ENCODE measurements around the gene ZNF385B. TPM values are rescaled to one million over a fixed set of nuclear protein-coding genes. Genes with fewer than 3 reads are reported as not detected.

The ZNF385B gene
- total RNA-seq, 1 donor from 2014 or later, result not detected

- POLR2A ChIA-PET, result no interaction called here
- intact Hi-C loops (cut with micrococcal nuclease), result no loop called here
- no peaks in the 10 kb centered on the region for H3K9me3 Mint-ChIP-seq
Measured at GRCh38 chr2:179817181-179817841, 44.1 kb downstream of the ZNF385B start.

GRCh38 chr2:179814050-179814449 is 47.4 kb downstream of the ZNF385B start:
- POLR2A ChIA-PET, result no interaction called here
- Mint-ChIP-seq H3K9me3 (peaks cover 5% of the 10 kb centered on the region), H3K4me1 (no peaks in the 10 kb centered on the region), H3K4me3 (no peak overlapping the region), H3K27me3 (no peaks in the 10 kb centered on the region), H3K27ac (no peak overlapping the region), H3K36me3 (ENCODE audit: low read depth) (no peaks in the 10 kb centered on the region)
- CTCF ChIA-PET, result no interaction called here
- DNase-seq, result no peak
- TF ChIP-seq CTCF (IDR thresholded peaks at IDR 0.05), result no peak
- intact Hi-C loops (cut with micrococcal nuclease), result no loop called here
- ATAC-seq (ENCODE audit: low read depth), result no peak

More at GRCh38 chr2:179817181-179817841, 44.1 kb downstream of the ZNF385B start:
- Mint-ChIP-seq H3K27me3 (no peaks in the 10 kb centered on the region), H3K4me1 (no peaks in the 10 kb centered on the region), H3K36me3 (ENCODE audit: low read depth) (no peaks in the 10 kb centered on the region), H3K4me3 (no peak overlapping the region), H3K27ac (no peak overlapping the region)
- DNase-seq, result no peak
- CTCF ChIA-PET, result no interaction called here
- ATAC-seq (ENCODE audit: low read depth), result no peak
- TF ChIP-seq CTCF (IDR thresholded peaks at IDR 0.05), result no peak

- H3K27ac Mint-ChIP-seq, result no peak overlapping the region
- no peaks in the 10 kb centered on the region for H3K36me3 Mint-ChIP-seq (ENCODE audit: low read depth)
- H3K4me3 Mint-ChIP-seq, result no peak overlapping the region
- ChIA-PET POLR2A (no interaction called here), CTCF (no interaction called here)
- no peak for TF ChIP-seq CTCF (IDR thresholded peaks at IDR 0.05)
- peaks cover 5% of the 10 kb centered on the region for H3K9me3 Mint-ChIP-seq
- intact Hi-C loops (cut with micrococcal nuclease), result no loop called here
- no peaks in the 10 kb centered on the region for H3K27me3 Mint-ChIP-seq
- no peak for ATAC-seq (ENCODE audit: low read depth)
- no peak for DNase-seq
- no peaks in the 10 kb centered on the region for H3K4me1 Mint-ChIP-seq
Measured at GRCh38 chr2:179812501-179812900, 48.9 kb downstream of the ZNF385B start.

GRCh38 chr2:179811042-179811441 is 50.4 kb downstream of the ZNF385B start:
- peaks cover 5% of the 10 kb centered on the region for H3K9me3 Mint-ChIP-seq
- DNase-seq (no peak), ATAC-seq (ENCODE audit: low read depth) (no peak)
- H3K27me3 Mint-ChIP-seq, result no peaks in the 10 kb centered on the region
- no peaks in the 10 kb centered on the region for H3K4me1 Mint-ChIP-seq
- ChIA-PET POLR2A (no interaction called here), CTCF (interaction anchor here (0.6 kb wide), 1 partner anchor 21 kb away, joined by 3 read pairs; no protein-coding TSS in a partner anchor)
- no peaks in the 10 kb centered on the region for H3K36me3 Mint-ChIP-seq (ENCODE audit: low read depth)
- intact Hi-C loops (cut with micrococcal nuclease), result no loop called here
- no peak for TF ChIP-seq CTCF (IDR thresholded peaks at IDR 0.05)
- H3K4me3 Mint-ChIP-seq, result no peak overlapping the region
- no peak overlapping the region for H3K27ac Mint-ChIP-seq

GRCh38 chr2:179809606-179810005 is 51.8 kb downstream of the ZNF385B start:
- no peaks in the 10 kb centered on the region for H3K4me1 Mint-ChIP-seq
- ChIA-PET CTCF (no interaction called here), POLR2A (no interaction called here)
- ATAC-seq (ENCODE audit: low read depth) (no peak), DNase-seq (no peak)
- H3K9me3 Mint-ChIP-seq, result peaks cover 5% of the 10 kb centered on the region
- H3K4me3 Mint-ChIP-seq, result no peak overlapping the region
- TF ChIP-seq CTCF (IDR thresholded peaks at IDR 0.05), result no peak
- no peaks in the 10 kb centered on the region for H3K27me3 Mint-ChIP-seq
- H3K36me3 Mint-ChIP-seq (ENCODE audit: low read depth), result no peaks in the 10 kb centered on the region
- intact Hi-C loops (cut with micrococcal nuclease), result no loop called here
- no peak overlapping the region for H3K27ac Mint-ChIP-seq
